ENCODE results near the gene ULK3. TPM values are rescaled to one million over a fixed set of nuclear protein-coding genes. Genes with fewer than 3 reads are reported as not detected.

ULK3 gene
- total and polyA plus RNA-seq, 12 donors: 21.3 to 56.3 (median 24.7) TPM

DNA sequence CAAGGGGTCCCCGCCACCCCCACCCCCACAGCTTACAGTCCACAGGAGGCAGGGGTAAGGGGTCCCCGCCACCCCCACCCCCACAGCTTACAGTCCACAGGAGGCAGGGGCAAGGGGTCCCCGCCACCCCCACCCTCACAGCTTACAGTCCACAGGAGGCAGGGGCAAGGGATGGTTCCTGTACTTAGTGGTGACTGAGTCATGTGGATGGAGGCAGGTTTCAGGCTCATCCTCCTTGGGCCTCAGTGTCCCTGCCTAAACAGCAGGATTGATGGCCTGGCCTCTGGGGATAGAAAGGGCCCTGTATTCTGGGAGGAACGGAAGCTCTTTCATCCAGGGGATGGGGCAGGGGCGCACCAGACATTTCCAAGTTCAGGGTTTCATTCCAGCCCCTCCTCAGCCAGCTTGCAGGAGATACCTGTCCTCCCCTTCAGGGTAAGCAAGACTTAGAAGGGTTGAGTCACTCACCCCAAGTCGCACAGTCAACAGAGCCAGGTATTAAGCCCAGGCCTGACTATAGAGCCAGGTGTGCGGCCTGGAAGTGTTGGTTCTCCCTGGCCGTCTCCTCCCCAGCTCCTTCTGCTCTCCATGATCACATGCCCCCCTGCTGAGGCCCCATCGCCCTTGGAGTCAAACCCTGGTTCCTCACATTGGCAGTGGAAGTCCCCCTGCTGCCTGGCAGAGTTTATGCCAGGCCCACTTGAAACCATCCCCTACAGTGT is 48.5 kb downstream of the ULK3 start:
- no peak for ATAC-seq
- WGBS, 2 donors: 89 to 91% methylated on average over 7 to 8 of the region's 9 CpGs
- Histone ChIP-seq H3K4me1 (peaks cover 15 to 95% (median 59%) of the 10 kb centered on the region in 9 donors), H3K27ac (peak overlapping the region in 1 of 10 donors; percentile 47), H3K9me3 (no peaks in the 10 kb centered on the region), H3K36me3 (peaks cover 0 to 45% (median 0%) of the 10 kb centered on the region in 9 donors), H3K27me3 (no peaks in the 10 kb centered on the region), H3K4me3 (no peak overlapping the region)
- DNase-seq: no peak
- intact Hi-C loops (cut with DNase I): no loop called here
- TF ChIP-seq, protein P1, sequence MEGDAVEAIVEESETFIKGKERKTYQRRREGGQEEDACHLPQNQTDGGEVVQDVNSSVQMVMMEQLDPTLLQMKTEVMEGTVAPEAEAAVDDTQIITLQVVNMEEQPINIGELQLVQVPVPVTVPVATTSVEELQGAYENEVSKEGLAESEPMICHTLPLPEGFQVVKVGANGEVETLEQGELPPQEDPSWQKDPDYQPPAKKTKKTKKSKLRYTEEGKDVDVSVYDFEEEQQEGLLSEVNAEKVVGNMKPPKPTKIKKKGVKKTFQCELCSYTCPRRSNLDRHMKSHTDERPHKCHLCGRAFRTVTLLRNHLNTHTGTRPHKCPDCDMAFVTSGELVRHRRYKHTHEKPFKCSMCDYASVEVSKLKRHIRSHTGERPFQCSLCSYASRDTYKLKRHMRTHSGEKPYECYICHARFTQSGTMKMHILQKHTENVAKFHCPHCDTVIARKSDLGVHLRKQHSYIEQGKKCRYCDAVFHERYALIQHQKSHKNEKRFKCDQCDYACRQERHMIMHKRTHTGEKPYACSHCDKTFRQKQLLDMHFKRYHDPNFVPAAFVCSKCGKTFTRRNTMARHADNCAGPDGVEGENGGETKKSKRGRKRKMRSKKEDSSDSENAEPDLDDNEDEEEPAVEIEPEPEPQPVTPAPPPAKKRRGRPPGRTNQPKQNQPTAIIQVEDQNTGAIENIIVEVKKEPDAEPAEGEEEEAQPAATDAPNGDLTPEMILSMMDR (IDR thresholded peaks at IDR 0.05): no peak

DNA sequence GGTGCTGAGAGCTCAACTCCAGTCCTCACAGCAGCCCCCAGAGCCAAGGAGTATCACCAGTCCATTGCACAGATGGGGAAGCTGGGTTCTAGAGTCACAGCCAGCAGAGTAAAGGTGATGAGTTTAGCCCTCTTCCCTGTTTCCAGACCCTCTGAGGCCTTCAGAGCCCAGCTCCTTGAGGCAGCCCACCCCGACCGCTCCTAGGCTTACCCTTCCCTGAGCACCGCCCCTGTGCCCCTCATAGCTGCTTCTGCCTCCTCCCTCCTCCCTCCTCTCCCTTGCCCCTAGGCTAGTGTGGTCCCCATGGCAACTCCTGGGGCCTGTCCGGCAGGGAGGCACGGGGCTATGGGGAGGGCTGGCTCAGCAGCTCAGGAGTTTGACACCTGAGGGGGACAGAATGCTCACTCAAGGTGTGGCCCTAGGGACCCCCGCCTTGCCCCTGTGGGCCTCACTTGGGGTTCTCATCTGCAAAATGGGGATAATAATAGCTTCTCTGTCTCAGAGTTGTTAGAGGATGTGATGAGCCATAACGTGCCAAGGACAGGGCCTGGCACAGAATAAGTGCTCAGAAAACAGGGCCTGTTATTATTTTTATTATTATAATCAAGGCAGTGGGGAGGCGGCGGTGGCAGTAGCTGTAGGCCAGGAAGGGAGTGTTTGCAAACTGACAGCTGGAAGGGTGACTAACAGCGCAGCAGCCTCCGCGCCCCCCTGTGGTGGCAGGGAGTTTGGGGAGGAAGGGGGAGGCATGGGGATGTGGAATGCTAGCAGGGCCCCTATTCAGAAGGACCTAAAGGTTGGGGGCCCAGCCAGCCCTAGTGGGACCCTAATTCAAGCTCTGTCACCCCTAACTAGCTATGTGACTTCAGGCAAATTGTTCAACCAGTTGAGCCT is 49.6 kb downstream of the ULK3 start:
- no peak for ATAC-seq
- WGBS, 2 donors: 79 to 82% methylated on average over 12 of the region's 12 CpGs

DNA sequence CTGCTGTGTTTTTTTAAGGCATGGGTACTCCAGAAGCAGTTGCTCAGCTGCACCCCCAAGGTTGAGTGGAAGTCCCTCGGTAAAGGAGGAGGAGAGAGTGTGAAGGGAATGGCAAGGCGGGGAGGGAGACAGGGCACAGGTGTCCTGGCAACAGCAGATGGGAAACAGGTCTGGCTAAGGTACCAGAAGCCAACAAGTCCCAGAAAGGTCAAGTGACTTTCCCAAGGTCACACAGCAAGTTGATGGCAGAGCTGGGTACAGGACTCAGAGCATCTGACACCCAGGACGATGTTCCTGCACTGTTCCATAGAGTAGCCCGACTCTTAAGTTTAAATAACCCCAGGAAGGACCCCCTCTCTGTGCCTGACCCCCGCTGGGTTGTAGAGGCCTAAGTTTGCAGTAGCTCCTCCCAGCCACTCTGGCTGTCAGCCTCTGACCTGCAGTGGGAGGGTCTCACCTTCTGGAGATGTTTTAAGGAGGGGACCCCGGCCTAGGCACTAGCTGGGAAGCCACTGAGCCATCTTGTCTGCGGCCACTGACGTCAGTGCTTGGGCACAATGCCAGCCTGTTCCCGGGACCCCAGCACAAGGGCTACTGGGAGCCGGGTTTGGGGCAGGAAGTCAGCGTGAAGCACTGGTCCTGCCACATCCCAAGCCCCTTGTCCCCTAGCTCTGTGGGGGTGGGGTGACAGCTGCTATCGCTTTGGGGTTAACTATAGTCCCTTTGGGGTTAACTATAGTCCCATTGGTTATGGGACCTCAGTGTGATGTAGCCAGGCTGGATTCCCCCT is 50.5 kb downstream of the ULK3 start:
- no peak for ATAC-seq
- TF ChIP-seq, protein P1 (IDR thresholded peaks at IDR 0.05): no peak
- no peak for DNase-seq
- 66 to 68% methylated on average over 12 of the region's 12 CpGs for WGBS, 2 donors
- H3K27ac ChIP-seq: peak overlapping the region in 6 of 10 donors; percentile 6 to 96 (median 60)
- peaks cover 29 to 95% (median 66%) of the 10 kb centered on the region in 9 donors for H3K4me1 ChIP-seq
- no peak overlapping the region for H3K4me3 ChIP-seq
- no peaks in the 10 kb centered on the region for H3K27me3 ChIP-seq
- H3K9me3 ChIP-seq: no peaks in the 10 kb centered on the region
- intact Hi-C loops (cut with DNase I): no loop called here
- H3K36me3 ChIP-seq: peaks cover 0 to 25% (median 0%) of the 10 kb centered on the region in 9 donors

More for the DNA sequence above, 49.6 kb downstream of the ULK3 start:
- Histone ChIP-seq H3K4me3 (peak overlapping the region in 1 of 10 donors; percentile 7), H3K36me3 (peaks cover 0 to 35% (median 0%) of the 10 kb centered on the region in 9 donors), H3K27ac (peak overlapping the region in 2 of 10 donors; percentile 93 to 96), H3K4me1 (peaks cover 20 to 95% (median 64%) of the 10 kb centered on the region in 9 donors), H3K27me3 (no peaks in the 10 kb centered on the region), H3K9me3 (no peaks in the 10 kb centered on the region)
- TF ChIP-seq, protein P1 (IDR thresholded peaks at IDR 0.05): peak in 1 of 9 donors; percentile 50
- no peak for DNase-seq
- intact Hi-C loops (cut with DNase I): no loop called here

DNA sequence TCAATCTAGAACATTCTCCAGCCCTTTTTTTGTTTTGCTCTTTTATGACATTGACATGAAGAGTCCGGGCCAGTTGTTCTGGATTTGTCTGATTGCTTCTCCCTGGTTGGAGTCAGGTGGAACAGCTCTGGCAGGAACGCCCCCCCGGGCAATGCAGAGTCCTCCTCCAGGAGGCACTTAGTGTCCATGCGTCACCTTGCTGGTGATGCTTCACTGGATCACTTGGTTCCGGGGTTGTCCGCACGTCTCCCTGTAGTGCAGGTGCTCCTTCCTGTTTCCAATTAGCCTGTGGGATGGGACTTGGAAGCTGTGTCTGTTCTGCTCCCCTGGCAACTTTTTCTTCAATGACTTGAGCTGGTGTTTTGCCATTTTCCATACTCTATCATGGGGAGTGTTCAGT is 51.3 kb downstream of the ULK3 start:
- Histone ChIP-seq H3K4me3 (no peak overlapping the region), H3K27ac (peak overlapping the region in 4 of 10 donors; percentile 23 to 96 (median 93)), H3K4me1 (peaks cover 36 to 97% (median 74%) of the 10 kb centered on the region in 9 donors), H3K36me3 (peaks cover 0 to 25% (median 0%) of the 10 kb centered on the region in 9 donors), H3K27me3 (no peaks in the 10 kb centered on the region), H3K9me3 (no peaks in the 10 kb centered on the region)
- TF ChIP-seq, protein P1 (IDR thresholded peaks at IDR 0.05): no peak
- 88% methylated on average over 7 of the region's 7 CpGs for WGBS, 2 donors
- intact Hi-C loops (cut with DNase I): no loop called here
- ATAC-seq (no peak), DNase-seq (no peak)

All from heart right ventricle (tissue), 16 donors.